CD14-positive monocyte (primary cell): ENCODE data around the gene GLI3. TPM values are rescaled to one million over a fixed set of nuclear protein-coding genes. Genes with fewer than 3 reads are reported as not detected.

Source experiments
- DNase-seq, 3 donors: peaks; one replicate each; pipeline ENCODE4 v3.0.0-alpha.2; 2011 to 2022
- H2AFZ ChIP-seq: 2 replicates; pipeline ENCODE4 v1.6.0; 2012; ENCODE audit warnings: mild to moderate bottlenecking, low read depth, low read length, inconsistent platforms; ENCODE audit not compliant: insufficient read depth, poor library complexity, severe bottlenecking
- H3K27ac ChIP-seq, 2 donors: 1 replicate in 1 of 2; 2 replicates in 1 of 2; pipeline ENCODE4 v1.5.1; 2012 to 2013; ENCODE audit warnings: low read length in 2 of 2, control low read depth in 1 of 2, inconsistent platforms in 1 of 2, low read depth in 1 of 2, mild to moderate bottlenecking in 1 of 2
- H3K27me3 ChIP-seq, 2 donors: one replicate each; pipeline versions ENCODE4 v1.6.0 to v1.6.1; 2011 to 2013; ENCODE audit warnings: low read length in 2 of 2; ENCODE audit not compliant: control insufficient read depth in 2 of 2, insufficient read depth in 2 of 2
- H3K36me3 ChIP-seq, 2 donors: replicated peaks in 1 of 2; 1 replicate in 1 of 2; 2 replicates in 1 of 2; pipeline versions ENCODE4 v1.5.1 to v1.6.1; 2012 to 2013; ENCODE audit warnings: low read length in 2 of 2, control low read depth in 1 of 2, inconsistent platforms in 1 of 2, mild to moderate bottlenecking in 1 of 2; ENCODE audit not compliant: insufficient read depth in 2 of 2, control insufficient read depth in 1 of 2
- H3K4me1 ChIP-seq, 2 donors: 1 replicate in 1 of 2; 2 replicates in 1 of 2; pipeline versions ENCODE4 v1.5.1 to v1.6.1; 2012 to 2013; ENCODE audit warnings: low read length in 2 of 2, control low read depth in 1 of 2, inconsistent platforms in 1 of 2, mild to moderate bottlenecking in 1 of 2, moderate library complexity in 1 of 2; ENCODE audit not compliant: insufficient read depth in 2 of 2, control insufficient read depth in 1 of 2
- H3K4me2 ChIP-seq: replicated peaks from 2 replicates; pipeline ENCODE3; 2012; ENCODE audit warnings: low read length, moderate library complexity, mild to moderate bottlenecking; ENCODE audit not compliant: poor library complexity, severe bottlenecking; ENCODE audit errors: extremely low read depth
- H3K4me3 ChIP-seq, 3 experiments: fragments of 200-600 bp in 1 of 3; sonication (generic) in 1 of 3; replicated peaks in 1 of 3; 1 replicate in 2 of 3; 2 replicates in 1 of 3; pipeline ENCODE4 v1.5.1; 2011 to 2013; ENCODE audit warnings: low read length in 3 of 3, mild to moderate bottlenecking in 3 of 3, control low read depth in 2 of 3, low read depth in 2 of 3, inconsistent platforms in 1 of 3, moderate library complexity in 1 of 3
- H3K79me2 ChIP-seq: 2 replicates; pipeline ENCODE4 v1.6.0; 2012; ENCODE audit warnings: mild to moderate bottlenecking, control low read depth, inconsistent platforms, low read length, moderate library complexity; ENCODE audit not compliant: insufficient read depth
- H3K9ac ChIP-seq: 2 replicates; pipeline ENCODE4 v1.6.0; 2017; ENCODE audit warnings: low read length, mild to moderate bottlenecking; ENCODE audit not compliant: insufficient read depth, poor library complexity, severe bottlenecking
- H3K9me3 ChIP-seq, 2 donors: replicated peaks in 1 of 2; 1 replicate in 1 of 2; 2 replicates in 1 of 2; pipeline versions ENCODE4 v1.5.1 to v1.6.1; 2012 to 2013; ENCODE audit warnings: low read length in 2 of 2, control low read depth in 1 of 2; ENCODE audit not compliant: control insufficient read depth in 1 of 2, insufficient read depth in 1 of 2
- H4K20me1 ChIP-seq: 2 replicates; pipeline ENCODE4 v1.6.0; 2012; ENCODE audit warnings: mild to moderate bottlenecking, low read length, control low read depth, moderate library complexity; ENCODE audit not compliant: insufficient read depth
- H3K27ac Mint-ChIP-seq, 7 donors: one replicate each; pipeline ENCODE4 v1.8.0; 2020; ENCODE audit warnings: mild to moderate bottlenecking in 7 of 7, mixed read lengths in 7 of 7, moderate library complexity in 6 of 7, inconsistent platforms in 2 of 7
- H3K27me3 Mint-ChIP-seq, 3 donors: one replicate each; pipeline ENCODE4 v1.8.0; 2021 to 2022; ENCODE audit warnings: low read depth in 3 of 3, mild to moderate bottlenecking in 3 of 3, mixed read lengths in 3 of 3, moderate library complexity in 3 of 3, inconsistent platforms in 1 of 3
- H3K36me3 Mint-ChIP-seq, 2 donors: one replicate each; pipeline ENCODE4 v1.8.0; 2020; ENCODE audit warnings: mixed read lengths in 2 of 2, inconsistent platforms in 1 of 2, mild to moderate bottlenecking in 1 of 2
- H3K4me1 Mint-ChIP-seq: one replicate; pipeline ENCODE4 v1.8.0; 2020; ENCODE audit warnings: mild to moderate bottlenecking, mixed read lengths
- H3K4me3 Mint-ChIP-seq, 2 donors: one replicate each; pipeline ENCODE4 v1.8.0; 2020; ENCODE audit warnings: mild to moderate bottlenecking in 2 of 2, mixed read lengths in 2 of 2, moderate library complexity in 1 of 2
- H3K9me3 Mint-ChIP-seq, 7 donors: one replicate each; pipeline ENCODE4 v1.8.0; 2020 to 2022; ENCODE audit warnings: mixed read lengths in 7 of 7, mild to moderate bottlenecking in 6 of 7, moderate library complexity in 6 of 7, inconsistent platforms in 2 of 7
- CTCF ChIP-seq: fragments of 200-600 bp; IDR thresholded peaks from one replicate; pipeline ENCODE4 v1.8.0; 2022; ENCODE audit warnings: antibody characterized with exemption, mild to moderate bottlenecking
- WGBS: methylation state at CpG from one replicate; pipeline ENCODE4 v1.1.5; 2013; ENCODE audit warnings: missing lambda C conversion rate; ENCODE audit not compliant: insufficient coverage; 5-methylcytosine and 5-hydroxymethylcytosine counted together
- intact Hi-C, 2 donors: fragments of 100-400 bp; cut with micrococcal nuclease; formaldehyde crosslinking; loops; one replicate each; pipeline versions ENCODE4 v1.15.0 to v1.15.1; 2023
- polyA plus RNA-seq, 3 donors: library from polyadenylated mRNA; depleted of rRNA in 1 of 3; unstranded in 2 of 3; stranded (reverse) in 1 of 3; fragments of 300-500 nt in 2 of 3; fragments of >200 nt in 1 of 3; fragmentation: Illumina TruSeq in 2 of 3; gene quantifications; 1 replicate in 2 of 3; 2 replicates in 1 of 3; pipeline ENCODE4 v1.2.3, GENCODE V29; 2012 to 2021

The GLI3 gene
- polyA plus RNA-seq, 3 donors = not detected

GRCh38 chr7:42123716-42124115 lies 113.3 kb downstream of the GLI3 start:
- peaks cover 0 to 1% (median 0%) of the 10 kb centered on the region in 7 donors for H3K9me3 Mint-ChIP-seq
- H3K4me3 Mint-ChIP-seq = no peak overlapping the region
- Histone ChIP-seq H3K79me2 (no peaks in the 10 kb centered on the region), H3K9ac (no peak overlapping the region), H2AFZ (no peak overlapping the region), H4K20me1 (no peaks in the 10 kb centered on the region), H3K9me3 (no peaks in the 10 kb centered on the region), H3K4me1 (no peaks in the 10 kb centered on the region), H3K27ac (no peak overlapping the region), H3K27me3 (no peaks in the 10 kb centered on the region), H3K4me2 (no peak overlapping the region), H3K4me3 (no peak overlapping the region), H3K36me3 (no peaks in the 10 kb centered on the region)
- H3K27me3 Mint-ChIP-seq = peaks cover 0 to 4% (median 4%) of the 10 kb centered on the region in 3 donors
- H3K4me1 Mint-ChIP-seq = no peaks in the 10 kb centered on the region
- 94% methylated on average over 2 of the region's 6 CpGs for WGBS
- no peaks in the 10 kb centered on the region for H3K36me3 Mint-ChIP-seq
- intact Hi-C loops = no loop called here
- TF ChIP-seq CTCF = no peak
- no peak overlapping the region for H3K27ac Mint-ChIP-seq
- DNase-seq = no peak

GRCh38 chr7:42120191-42120590 lies 116.8 kb downstream of the GLI3 start:
- H2AFZ ChIP-seq = no peak overlapping the region
- H3K27ac ChIP-seq = no peak overlapping the region
- H3K4me1 ChIP-seq = no peaks in the 10 kb centered on the region
- H3K36me3 ChIP-seq = no peaks in the 10 kb centered on the region
- H3K9me3 ChIP-seq = no peaks in the 10 kb centered on the region
- DNase-seq = no peak
- Mint-ChIP-seq H3K27ac (no peak overlapping the region), H3K4me3 (no peak overlapping the region), H3K27me3 (peaks cover 0 to 4% (median 4%) of the 10 kb centered on the region in 3 donors), H3K9me3 (no peaks in the 10 kb centered on the region), H3K36me3 (no peaks in the 10 kb centered on the region), H3K4me1 (no peaks in the 10 kb centered on the region)
- no peak overlapping the region for H3K4me3 ChIP-seq
- H3K9ac ChIP-seq = no peak overlapping the region
- TF ChIP-seq CTCF = no peak
- WGBS = 100% methylated on average over 4 of the region's 8 CpGs
- intact Hi-C loops = no loop called here
- H3K27me3 ChIP-seq = no peaks in the 10 kb centered on the region
- H4K20me1 ChIP-seq = no peaks in the 10 kb centered on the region
- no peak overlapping the region for H3K4me2 ChIP-seq
- no peaks in the 10 kb centered on the region for H3K79me2 ChIP-seq
